Activated naive CD8-positive, alpha-beta T cell treated with anti-CD3 and anti-CD28 coated beads, Interleukin-2, amount 50 U/mL, for 24 hours (primary cell): Measurements from ENCODE around the gene PAN3.
A peak's percentile ranks its signal among the peaks of the same experiment; 100 is the strongest.
"Not testable (repeated sequence)": the region's sequence is repeated elsewhere in the genome, so short reads cannot be mapped to it uniquely, and the experiment has no call there.

ENCODE experiments used
- ATAC-seq: fragments of 150-1000 bp; cut with Tn5 transposase; one replicate; pipeline ENCODE4 v1.10.0; 2021
- DNase-seq: peaks from one replicate; pipeline ENCODE4 v3.0.0; 2021
- H3K27ac Mint-ChIP-seq: one replicate; pipeline ENCODE4 v1.8.0; 2021; ENCODE audit warnings: mild to moderate bottlenecking, mixed read lengths
- H3K27me3 Mint-ChIP-seq: one replicate; pipeline ENCODE4 v1.8.0; 2021; ENCODE audit warnings: mixed read lengths
- H3K36me3 Mint-ChIP-seq: one replicate; pipeline ENCODE4 v1.8.0; 2021; ENCODE audit warnings: low read depth, mixed read lengths
- H3K4me1 Mint-ChIP-seq: one replicate; pipeline ENCODE4 v1.8.0; 2021; ENCODE audit warnings: mixed read lengths
- H3K4me3 Mint-ChIP-seq: one replicate; pipeline ENCODE4 v1.8.0; 2021; ENCODE audit warnings: mild to moderate bottlenecking, moderate library complexity, mixed read lengths
- H3K9me3 Mint-ChIP-seq: one replicate; pipeline ENCODE4 v1.8.0; 2021; ENCODE audit warnings: mixed read lengths

The PAN3 gene, protein sequence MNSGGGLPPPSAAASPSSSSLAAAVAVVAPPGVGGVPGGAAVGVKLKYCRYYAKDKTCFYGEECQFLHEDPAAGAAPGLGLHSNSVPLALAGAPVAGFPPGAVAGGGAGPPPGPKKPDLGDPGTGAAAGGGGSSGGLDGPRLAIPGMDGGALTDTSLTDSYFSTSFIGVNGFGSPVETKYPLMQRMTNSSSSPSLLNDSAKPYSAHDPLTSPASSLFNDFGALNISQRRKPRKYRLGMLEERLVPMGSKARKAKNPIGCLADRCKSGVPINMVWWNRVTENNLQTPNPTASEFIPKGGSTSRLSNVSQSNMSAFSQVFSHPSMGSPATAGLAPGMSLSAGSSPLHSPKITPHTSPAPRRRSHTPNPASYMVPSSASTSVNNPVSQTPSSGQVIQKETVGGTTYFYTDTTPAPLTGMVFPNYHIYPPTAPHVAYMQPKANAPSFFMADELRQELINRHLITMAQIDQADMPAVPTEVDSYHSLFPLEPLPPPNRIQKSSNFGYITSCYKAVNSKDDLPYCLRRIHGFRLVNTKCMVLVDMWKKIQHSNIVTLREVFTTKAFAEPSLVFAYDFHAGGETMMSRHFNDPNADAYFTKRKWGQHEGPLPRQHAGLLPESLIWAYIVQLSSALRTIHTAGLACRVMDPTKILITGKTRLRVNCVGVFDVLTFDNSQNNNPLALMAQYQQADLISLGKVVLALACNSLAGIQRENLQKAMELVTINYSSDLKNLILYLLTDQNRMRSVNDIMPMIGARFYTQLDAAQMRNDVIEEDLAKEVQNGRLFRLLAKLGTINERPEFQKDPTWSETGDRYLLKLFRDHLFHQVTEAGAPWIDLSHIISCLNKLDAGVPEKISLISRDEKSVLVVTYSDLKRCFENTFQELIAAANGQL

DNA sequence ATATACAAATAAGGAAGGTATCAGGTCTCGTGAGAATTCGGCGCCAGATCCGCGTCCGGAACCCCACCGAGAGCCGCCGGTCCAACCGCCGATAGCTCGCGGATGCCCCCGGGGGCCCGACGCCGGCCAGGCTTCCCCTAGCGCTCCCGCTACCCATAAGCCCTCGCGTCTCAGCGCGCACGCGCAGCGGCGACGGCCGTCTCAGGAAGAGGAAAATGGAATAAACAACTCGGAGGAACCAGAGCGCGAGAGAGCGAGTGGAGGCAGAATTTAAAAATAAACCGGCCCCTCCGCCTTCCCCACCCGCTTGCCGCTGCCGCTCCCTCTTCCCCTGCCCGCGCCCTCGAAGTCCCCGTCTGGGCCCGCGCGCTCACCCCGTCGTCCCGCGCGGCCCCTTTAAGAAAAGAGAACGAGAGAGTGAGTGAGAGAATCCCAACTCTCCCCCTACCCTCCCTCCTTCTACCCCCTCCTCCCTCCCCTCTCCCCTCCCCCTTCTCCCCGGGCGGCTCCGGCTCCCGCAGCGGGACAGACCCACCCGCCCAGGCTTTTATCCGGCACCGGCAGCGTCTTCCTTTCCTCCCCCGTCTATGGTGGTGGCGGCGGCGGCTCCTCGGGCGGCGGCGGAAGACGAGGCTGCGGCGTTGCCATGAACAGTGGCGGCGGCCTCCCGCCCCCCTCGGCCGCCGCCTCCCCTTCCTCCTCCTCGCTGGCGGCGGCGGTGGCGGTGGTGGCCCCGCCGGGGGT is at the start of gene PAN3:
Gene PAN3 (plus strand): TSS at position 534 of the 744 bp plus-strand sequence. CDS start 113 bp downstream, at position 647.
- DNase-seq (peak; percentile 92), ATAC-seq (peak; percentile 51)
- Mint-ChIP-seq H3K27ac (peak within 1 kb of the TSS; percentile 89), H3K4me1 (peaks cover 49% of the 10 kb centered on the region), H3K27me3 (no peaks in the 10 kb centered on the region), H3K9me3 (no peaks in the 10 kb centered on the region), H3K36me3 (peaks cover 5% of the 10 kb centered on the region), H3K4me3 (peak within 1 kb of the TSS; percentile 94)

- no peaks in the 10 kb centered on the region for H3K9me3 Mint-ChIP-seq
- H3K4me3 Mint-ChIP-seq, result no peak overlapping the region
- peaks cover 7% of the 10 kb centered on the region for H3K27me3 Mint-ChIP-seq
- H3K36me3 Mint-ChIP-seq, result no peaks in the 10 kb centered on the region
- ATAC-seq (no peak), DNase-seq (no peak)
- peaks cover 1% of the 10 kb centered on the region for H3K4me1 Mint-ChIP-seq
- no peak overlapping the region for H3K27ac Mint-ChIP-seq
Observed at GRCh38 chr13:28089065-28089464, 49.3 kb upstream of the PAN3 start.

DNA sequence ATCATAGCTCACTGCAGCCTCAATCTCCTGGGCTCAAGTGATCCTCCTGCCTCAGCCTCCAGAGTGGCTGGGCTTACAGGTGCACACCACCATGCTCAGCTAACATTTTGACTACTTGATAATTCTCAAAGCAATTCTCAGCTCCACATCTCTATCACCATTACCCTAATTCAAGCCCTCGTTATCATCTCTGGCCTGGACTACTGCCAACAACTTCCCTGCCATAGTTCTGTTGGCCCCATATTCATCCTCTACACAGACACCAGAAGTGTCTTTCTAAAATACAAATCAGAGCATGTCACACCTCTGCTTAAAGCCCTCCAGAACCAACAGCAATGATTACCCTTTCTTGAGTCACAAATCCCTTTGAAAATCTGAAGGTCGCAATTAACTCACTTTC is 45.9 kb upstream of the PAN3 start:
- DNase-seq (no peak), ATAC-seq (no peak)
- Mint-ChIP-seq H3K4me3 (no peak overlapping the region), H3K27ac (no peak overlapping the region), H3K9me3 (no peaks in the 10 kb centered on the region), H3K36me3 (no peaks in the 10 kb centered on the region), H3K27me3 (peaks cover 28% of the 10 kb centered on the region), H3K4me1 (peaks cover 1% of the 10 kb centered on the region)

DNA sequence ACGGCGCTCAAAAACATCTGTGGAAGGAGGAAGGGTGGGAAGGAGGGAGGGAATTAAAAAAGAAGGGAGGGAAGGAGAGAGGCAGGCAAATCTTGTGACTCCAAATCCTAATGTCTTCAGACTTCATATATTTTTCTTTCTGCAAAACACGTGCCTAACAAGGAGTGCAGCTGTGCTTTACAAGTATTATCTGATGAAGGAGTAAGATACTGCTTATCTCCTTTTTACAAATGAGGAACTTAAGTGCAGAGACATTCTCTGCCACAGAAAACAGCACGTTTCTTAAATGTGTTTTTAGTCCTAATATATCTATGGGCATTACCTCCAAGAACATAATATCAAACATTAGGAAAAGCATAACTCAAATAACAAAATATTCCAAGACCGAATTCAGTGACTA is 44.5 kb upstream of the PAN3 start:
- Mint-ChIP-seq H3K27ac (no peak overlapping the region), H3K4me1 (peaks cover 1% of the 10 kb centered on the region), H3K36me3 (no peaks in the 10 kb centered on the region), H3K4me3 (no peak overlapping the region), H3K9me3 (no peaks in the 10 kb centered on the region), H3K27me3 (peaks cover 40% of the 10 kb centered on the region)
- ATAC-seq (no peak), DNase-seq (no peak)

DNA sequence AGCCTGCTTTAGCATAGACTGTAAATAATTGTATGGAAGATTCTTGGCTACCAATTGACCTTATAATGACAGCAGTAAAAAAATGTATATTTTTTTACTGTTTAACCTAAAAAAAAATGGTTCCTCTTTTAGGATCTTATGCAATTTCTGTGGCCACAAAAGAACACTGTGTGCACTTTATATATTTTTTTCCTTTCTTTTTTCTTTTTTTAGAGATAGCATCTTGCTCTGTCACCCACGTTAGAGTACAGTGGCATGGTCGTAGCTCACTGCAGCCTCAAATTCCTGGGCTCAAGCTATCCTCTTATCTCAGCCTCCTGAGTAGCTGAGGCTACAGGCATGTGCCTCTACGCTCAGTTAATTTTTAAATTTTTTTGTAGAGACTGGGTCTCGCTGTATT is 44.0 kb upstream of the PAN3 start:
- no peak for ATAC-seq
- H3K4me3 Mint-ChIP-seq, result no peak overlapping the region
- no peak overlapping the region for H3K27ac Mint-ChIP-seq
- no peaks in the 10 kb centered on the region for H3K36me3 Mint-ChIP-seq
- no peaks in the 10 kb centered on the region for H3K9me3 Mint-ChIP-seq
- peaks cover 44% of the 10 kb centered on the region for H3K27me3 Mint-ChIP-seq
- DNase-seq, result no peak
- peaks cover 2% of the 10 kb centered on the region for H3K4me1 Mint-ChIP-seq

GRCh38 chr13:28097503-28097902 is 40.8 kb upstream of the PAN3 start:
- Mint-ChIP-seq H3K27me3 (peaks cover 62% of the 10 kb centered on the region), H3K4me1 (peaks cover 11% of the 10 kb centered on the region), H3K4me3 (no peak overlapping the region), H3K27ac (no peak overlapping the region), H3K9me3 (no peaks in the 10 kb centered on the region), H3K36me3 (no peaks in the 10 kb centered on the region)
- DNase-seq (no peak), ATAC-seq (no peak)

GRCh38 chr13:28099396-28100149 is 38.8 kb upstream of the PAN3 start:
- DNase-seq, result peak; percentile 4
- Mint-ChIP-seq H3K36me3 (no peaks in the 10 kb centered on the region), H3K27ac (no peak overlapping the region), H3K4me1 (peaks cover 10% of the 10 kb centered on the region), H3K27me3 (peaks cover 69% of the 10 kb centered on the region), H3K4me3 (peak overlapping the region; percentile 63), H3K9me3 (no peaks in the 10 kb centered on the region)
- peak; percentile 8 for ATAC-seq

DNA sequence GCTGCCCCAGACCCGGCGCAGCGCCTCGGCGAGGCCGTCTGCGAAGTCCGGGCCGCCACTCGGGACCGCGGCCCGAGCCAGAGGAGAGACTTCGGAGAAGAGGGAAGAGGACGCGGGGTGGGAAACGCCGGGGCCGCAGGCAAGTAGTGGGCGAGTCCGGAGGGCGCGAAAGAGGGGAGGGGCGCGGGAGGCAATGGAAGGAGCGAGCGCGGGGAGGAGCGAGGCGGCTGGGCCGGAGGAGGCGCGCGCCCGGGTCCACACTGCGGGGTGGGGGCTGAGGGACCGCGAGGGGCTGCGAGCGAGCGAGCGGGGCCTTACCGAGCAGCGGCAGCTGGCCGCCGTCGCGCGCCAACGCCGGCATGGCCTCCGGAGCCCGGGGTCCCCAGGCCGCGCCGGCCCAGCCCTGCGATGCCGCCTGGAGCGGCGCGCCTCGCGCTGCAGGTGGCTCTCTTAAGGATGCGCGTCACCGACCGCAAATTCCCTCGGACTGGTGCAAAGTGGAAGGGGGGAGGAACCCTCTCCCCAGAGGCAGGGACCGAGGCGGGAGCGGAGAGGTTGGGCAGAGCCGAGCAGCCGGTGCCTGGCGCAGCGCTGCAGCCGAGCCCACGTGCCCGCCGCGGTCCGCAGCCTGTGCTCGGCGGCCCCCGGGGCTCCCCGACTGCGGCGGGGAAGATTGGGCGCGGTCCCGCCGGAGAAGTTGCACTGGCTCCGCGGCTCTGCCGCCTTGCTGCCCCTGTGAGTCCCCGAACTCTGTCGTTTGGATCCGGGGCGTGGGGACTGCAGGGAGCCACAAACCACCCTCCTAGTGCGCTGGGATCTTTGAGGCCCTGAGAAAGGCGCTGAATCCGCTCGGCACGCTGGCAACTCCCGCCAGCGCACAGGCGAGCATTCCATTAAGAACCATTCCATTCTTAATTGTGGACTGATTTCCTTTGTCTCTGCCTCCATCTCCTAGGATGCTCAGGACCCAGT is 37.9 kb upstream of the PAN3 start, which contains the start of gene FLT3:
Gene FLT3 (minus strand): TSS at position 427 of the 972 bp plus-strand sequence. CDS start 66 bp downstream, at position 361.
- no peaks in the 10 kb centered on the region for H3K36me3 Mint-ChIP-seq
- peaks cover 68% of the 10 kb centered on the region for H3K27me3 Mint-ChIP-seq
- H3K4me3 Mint-ChIP-seq, result peak within 1 kb of the TSS; percentile 63
- no peak within 1 kb of the TSS for H3K27ac Mint-ChIP-seq
- ATAC-seq, result peak; percentile 91
- no peaks in the 10 kb centered on the region for H3K9me3 Mint-ChIP-seq
- peak; percentile 47 for DNase-seq
- peaks cover 10% of the 10 kb centered on the region for H3K4me1 Mint-ChIP-seq

DNA sequence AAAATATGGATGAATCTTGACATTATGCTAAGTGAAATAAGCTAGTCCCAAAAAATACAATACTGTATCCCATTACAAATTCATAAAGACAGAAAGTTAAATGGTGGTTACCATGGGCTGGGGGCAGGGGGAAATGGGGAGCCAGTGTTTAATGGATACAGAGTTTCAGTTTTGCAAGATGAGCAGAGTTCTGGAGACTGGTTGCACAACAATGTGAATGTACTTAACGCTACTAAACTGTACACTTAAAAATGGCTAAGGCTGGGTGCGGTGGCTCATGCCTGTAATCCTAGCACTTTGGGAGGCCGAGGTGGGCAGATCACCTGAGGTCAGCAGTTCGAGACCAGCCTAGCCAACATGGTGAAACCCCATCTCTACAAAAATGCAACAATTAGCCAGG is 36.5 kb upstream of the PAN3 start:
- H3K27ac Mint-ChIP-seq, H3K4me3 Mint-ChIP-seq, ATAC-seq, DNase-seq, H3K36me3 Mint-ChIP-seq, H3K9me3 Mint-ChIP-seq: not testable (repeated sequence)
- peaks cover 10% of the 10 kb centered on the region for H3K4me1 Mint-ChIP-seq
- H3K27me3 Mint-ChIP-seq, result peaks cover 57% of the 10 kb centered on the region

DNA sequence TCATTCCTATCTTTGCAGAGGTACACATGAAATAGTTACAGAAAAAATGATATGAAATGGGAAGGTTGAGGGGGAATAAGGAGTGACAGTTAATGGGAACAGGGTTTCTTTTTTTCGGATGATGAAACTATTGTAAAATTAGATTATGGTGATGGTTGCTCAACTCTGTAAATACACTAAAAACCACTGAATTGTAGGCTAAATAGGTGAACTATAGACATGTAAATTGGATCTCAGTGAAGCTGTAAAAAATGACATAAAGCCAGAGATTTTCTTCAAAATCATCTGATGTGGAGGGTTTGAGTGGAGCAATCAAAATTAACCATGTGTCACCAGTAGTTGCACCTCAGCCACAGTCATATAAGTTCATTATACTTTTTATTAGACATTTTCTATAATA is 31.4 kb upstream of the PAN3 start:
- Mint-ChIP-seq H3K4me3 (no peak overlapping the region), H3K27me3 (peaks cover 19% of the 10 kb centered on the region), H3K9me3 (no peaks in the 10 kb centered on the region), H3K4me1 (no peaks in the 10 kb centered on the region), H3K36me3 (no peaks in the 10 kb centered on the region), H3K27ac (no peak overlapping the region)
- ATAC-seq, result no peak
- no peak for DNase-seq

GRCh38 chr13:28110414-28110813 is 27.9 kb upstream of the PAN3 start:
- Mint-ChIP-seq H3K27ac (no peak overlapping the region), H3K36me3 (no peaks in the 10 kb centered on the region), H3K27me3 (no peaks in the 10 kb centered on the region), H3K4me3 (no peak overlapping the region), H3K4me1 (no peaks in the 10 kb centered on the region), H3K9me3 (no peaks in the 10 kb centered on the region)
- DNase-seq (no peak), ATAC-seq (no peak)

DNA sequence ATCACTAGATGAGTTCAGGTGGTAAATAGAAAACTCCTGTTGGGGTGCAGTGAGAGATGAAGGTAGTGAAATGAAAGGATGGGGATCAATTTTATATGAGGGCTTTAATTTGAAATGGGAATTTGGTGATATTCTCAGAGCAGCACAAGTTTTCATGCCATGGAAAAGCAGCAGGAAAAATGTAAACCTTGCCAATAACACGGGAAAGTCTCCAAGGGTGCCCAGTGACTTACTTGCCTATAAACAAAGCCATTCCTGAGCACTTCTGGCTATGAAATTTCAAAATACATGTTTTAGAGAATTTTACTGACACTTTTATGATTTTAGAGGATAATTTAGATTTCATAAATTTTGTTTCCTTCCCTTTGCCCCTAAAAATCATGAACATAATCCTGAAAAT is 21.6 kb upstream of the PAN3 start:
- Mint-ChIP-seq H3K36me3 (no peaks in the 10 kb centered on the region), H3K27me3 (no peaks in the 10 kb centered on the region), H3K4me3 (no peak overlapping the region), H3K27ac (no peak overlapping the region), H3K4me1 (peaks cover 5% of the 10 kb centered on the region), H3K9me3 (no peaks in the 10 kb centered on the region)
- no peak for ATAC-seq
- DNase-seq, result no peak
